GM18870 (cell line): ENCODE measurements around the gene WDR5B.
"Not testable (repeated sequence)": the region's sequence is repeated elsewhere in the genome, so short reads cannot be mapped to it uniquely, and the experiment has no call there.

Source experiments
- ATAC-seq: cut with Tn5 transposase; IDR thresholded peaks from one replicate; pipeline ENCODE4 v1.9.1; 2021; ENCODE audit warnings: moderate library complexity; ENCODE audit not compliant: unreplicated experiment

WDR5B gene

GRCh38 chr3:122415762-122416654 is at the start of gene WDR5B:
TSS of gene WDR5B (minus strand) at chr3:122416062. CDS start at chr3:122415528, 534 bp downstream.
- peak; percentile 80 for ATAC-seq

- no peak for ATAC-seq
These were observed 48.8 kb upstream of the WDR5B start for GRCh38 chr3:122464659-122465058.

GRCh38 chr3:122462406-122462805 is 46.5 kb upstream of the WDR5B start:
- no peak for ATAC-seq

- no peak for ATAC-seq
These were observed 45.9 kb upstream of the WDR5B start for GRCh38 chr3:122461806-122462205.

- ATAC-seq: no peak
These were observed 43.1 kb upstream of the WDR5B start for GRCh38 chr3:122458992-122459391.

GRCh38 chr3:122457706-122458105 is 41.8 kb upstream of the WDR5B start:
- no peak for ATAC-seq

GRCh38 chr3:122456074-122456473 is 40.2 kb upstream of the WDR5B start:
- ATAC-seq: no peak

GRCh38 chr3:122451371-122451770 is 35.5 kb upstream of the WDR5B start:
- ATAC-seq: no peak

- not testable (repeated sequence) for ATAC-seq
These were observed 32.4 kb upstream of the WDR5B start for GRCh38 chr3:122448218-122448617.

- ATAC-seq: not testable (repeated sequence)
These were observed 28.6 kb upstream of the WDR5B start for GRCh38 chr3:122444491-122444887.

- not testable (repeated sequence) for ATAC-seq
These were observed 28.1 kb upstream of the WDR5B start for GRCh38 chr3:122443762-122444490.

- no peak for ATAC-seq
These were observed 27.2 kb upstream of the WDR5B start for GRCh38 chr3:122443090-122443489.

- ATAC-seq: no peak
These were observed 20.1 kb upstream of the WDR5B start for GRCh38 chr3:122435950-122436349.

GRCh38 chr3:122430371-122430770 is 14.5 kb upstream of the WDR5B start:
- ATAC-seq: no peak

- ATAC-seq: no peak
These were observed 12.1 kb upstream of the WDR5B start for GRCh38 chr3:122427857-122428471.

GRCh38 chr3:122421836-122422235 is 6.0 kb upstream of the WDR5B start:
- no peak for ATAC-seq

- ATAC-seq: no peak
These were observed 5.2 kb upstream of the WDR5B start for GRCh38 chr3:122421101-122421500.

GRCh38 chr3:122416966-122417365 is 1.1 kb upstream of the WDR5B start:
- no peak for ATAC-seq

GRCh38 chr3:122415104-122415744 is 638 bp downstream of the WDR5B start:
- ATAC-seq: peak; percentile 40

- ATAC-seq: no peak
These were observed 1.5 kb downstream of the WDR5B start for GRCh38 chr3:122414391-122414790.

GRCh38 chr3:122410639-122411038 is 5.2 kb downstream of the WDR5B start:
- no peak for ATAC-seq
